Brain microvascular endothelial cell (primary cell): ENCODE measurements around the gene DDX28.

ENCODE experiments used
- DNase-seq: peaks from one replicate; pipeline ENCODE4 v3.0.0-alpha.2; 2020
- H3K27ac ChIP-seq: fragments of 250-450 bp; sonication (Bioruptor Pico); 2 replicates; pipeline ENCODE4 v1.5.1; 2020; ENCODE audit warnings: mild to moderate bottlenecking, moderate library complexity
- H3K27me3 ChIP-seq: fragments of 250-450 bp; sonication (Bioruptor Pico); replicated peaks from 2 replicates; pipeline ENCODE4 v1.5.1; 2020; ENCODE audit warnings: mild to moderate bottlenecking
- H3K36me3 ChIP-seq: fragments of 250-450 bp; sonication (Bioruptor Pico); replicated peaks from 2 replicates; pipeline ENCODE4 v1.5.1; 2020; ENCODE audit warnings: mild to moderate bottlenecking
- H3K4me3 ChIP-seq: 2 replicates; pipeline ENCODE4 v1.5.1; 2011; ENCODE audit warnings: low read depth, mild to moderate bottlenecking, control low read depth, low read length, moderate library complexity
- CTCF ChIP-seq: IDR thresholded peaks from 2 replicates; pipeline ENCODE4 v1.5.1; 2011; ENCODE audit warnings: low read depth, mild to moderate bottlenecking, moderate library complexity, low read length, control low read depth, inconsistent platforms; ENCODE audit errors: missing control alignments
- in situ Hi-C: cut with HindIII; loops from 2 replicates; pipeline ENCODE4 v1.10.0; 2017; ENCODE audit warnings: low sequenced_read_pairs, low pct_ligation_motif_present

DDX28 gene

DNA sequence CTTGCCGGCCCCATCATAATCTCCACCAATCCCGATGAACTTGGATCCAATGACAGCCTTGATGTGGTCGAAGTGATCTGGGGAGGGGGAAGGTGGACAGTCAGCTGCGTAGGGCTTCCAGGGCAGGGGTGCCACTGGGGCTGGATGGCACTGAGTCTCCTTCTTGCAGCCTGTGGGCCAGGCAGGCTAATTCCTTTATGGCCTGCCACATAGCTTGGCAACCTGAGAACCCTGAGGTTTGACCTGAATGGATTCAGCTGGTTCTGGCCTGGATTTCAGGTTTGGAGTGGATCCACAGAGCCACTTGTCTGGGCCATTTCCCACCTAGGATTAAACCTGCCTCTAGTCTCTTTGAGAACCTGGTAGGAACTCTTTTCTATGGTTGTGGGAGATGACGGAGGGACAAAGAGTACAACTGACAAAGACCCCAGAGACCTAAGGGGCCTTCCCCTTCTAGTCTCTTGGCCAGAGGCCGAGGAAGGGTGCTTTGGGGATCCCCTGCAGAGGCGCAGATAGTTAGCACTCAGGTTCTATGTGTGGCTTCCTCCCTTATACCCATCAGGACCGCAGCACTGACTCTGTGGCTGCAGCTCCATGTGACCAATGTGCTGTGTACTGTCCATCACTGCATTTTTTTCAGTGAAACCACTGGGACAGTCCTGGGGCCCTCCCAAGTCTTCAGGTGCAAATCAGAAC is 33.6 kb downstream of the DDX28 start:
- H3K36me3 ChIP-seq: no peaks in the 10 kb centered on the region
- no peaks in the 10 kb centered on the region for H3K27me3 ChIP-seq
- no peak overlapping the region for H3K27ac ChIP-seq
- DNase-seq: no peak
- in situ Hi-C loops: no loop called here
- H3K4me3 ChIP-seq: no peak overlapping the region
- TF ChIP-seq CTCF: no peak

- no peak for TF ChIP-seq CTCF
- no peaks in the 10 kb centered on the region for H3K27me3 ChIP-seq
- in situ Hi-C loops: no loop called here
- DNase-seq: no peak
- no peaks in the 10 kb centered on the region for H3K36me3 ChIP-seq
- no peak overlapping the region for H3K4me3 ChIP-seq
- no peak overlapping the region for H3K27ac ChIP-seq
These were observed 34.4 kb downstream of the DDX28 start for GRCh38 chr16:67988675-67989074.

GRCh38 chr16:67987460-67988160 is 35.4 kb downstream of the DDX28 start:
- in situ Hi-C loops: no loop called here
- Histone ChIP-seq H3K36me3 (no peaks in the 10 kb centered on the region), H3K4me3 (no peak overlapping the region), H3K27me3 (no peaks in the 10 kb centered on the region), H3K27ac (no peak overlapping the region)
- DNase-seq: no peak
- TF ChIP-seq CTCF: no peak

DNA sequence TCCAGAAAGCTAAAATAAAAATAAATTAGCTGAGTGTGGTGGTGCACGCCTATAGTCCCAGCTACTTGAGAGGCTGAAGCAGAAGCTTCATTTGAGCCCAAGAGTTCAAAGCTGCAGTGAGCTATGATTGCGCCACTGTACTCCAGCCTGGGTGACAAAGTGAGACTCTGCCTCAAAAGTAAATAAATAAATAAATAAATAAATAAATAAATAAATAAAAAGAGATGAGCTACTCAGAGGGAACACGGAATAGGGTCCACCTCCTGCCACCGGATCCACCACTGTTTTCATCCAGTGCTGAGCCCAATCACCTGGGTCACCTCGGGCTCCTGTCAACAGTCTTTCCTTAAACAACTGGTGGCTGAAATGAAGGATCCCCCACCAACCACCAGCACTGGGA is 36.1 kb downstream of the DDX28 start:
- DNase-seq: no peak
- H3K36me3 ChIP-seq: no peaks in the 10 kb centered on the region
- TF ChIP-seq CTCF: no peak
- no peak overlapping the region for H3K27ac ChIP-seq
- no peaks in the 10 kb centered on the region for H3K27me3 ChIP-seq
- no peak overlapping the region for H3K4me3 ChIP-seq
- in situ Hi-C loops: no loop called here

- no peak overlapping the region for H3K27ac ChIP-seq
- TF ChIP-seq CTCF: no peak
- H3K4me3 ChIP-seq: no peak overlapping the region
- no peaks in the 10 kb centered on the region for H3K27me3 ChIP-seq
- in situ Hi-C loops: no loop called here
- DNase-seq: no peak
- no peaks in the 10 kb centered on the region for H3K36me3 ChIP-seq
These were observed 40.9 kb downstream of the DDX28 start for GRCh38 chr16:67982011-67982696.
